Activated CD4-positive, alpha-beta T cell treated with anti-CD3 and anti-CD28 coated beads, Interleukin-2, amount 10 ng/mL, durations not matched to agents 7 days and 5 days (primary cell): ENCODE data around the gene HSD17B2. TPM values are rescaled to one million over a fixed set of nuclear protein-coding genes. Genes with fewer than 3 reads are reported as not detected.

Experiments used
- CTCF ChIA-PET: fragments of 350-600 bp; sonication (Branson Sonifier 250); formaldehyde crosslinking; loops from one replicate; lab custom pipeline; 2021; ENCODE audit warnings: antibody characterized with exemption; lab: Charles Lee
- POLR2A ChIA-PET: fragments of 350-600 bp; sonication (Branson Sonifier 250); formaldehyde crosslinking; loops from one replicate; lab custom pipeline; 2021; ENCODE audit warnings: antibody characterized with exemption; lab: Charles Lee
- DNase-seq: peaks from one replicate; pipeline ENCODE4 v3.0.0-alpha.2; 2020
- H3K27ac Mint-ChIP-seq: one replicate; pipeline ENCODE4 v1.8.0; 2021; ENCODE audit warnings: mild to moderate bottlenecking, moderate library complexity, mixed read lengths
- H3K27me3 Mint-ChIP-seq: one replicate; pipeline ENCODE4 v1.8.0; 2021; ENCODE audit warnings: mixed read lengths
- H3K36me3 Mint-ChIP-seq: one replicate; pipeline ENCODE4 v1.8.0; 2021; ENCODE audit warnings: low read depth, mixed read lengths
- H3K4me1 Mint-ChIP-seq: one replicate; pipeline ENCODE4 v1.8.0; 2021; ENCODE audit warnings: mixed read lengths
- H3K4me3 Mint-ChIP-seq: one replicate; pipeline ENCODE4 v1.8.0; 2021; ENCODE audit warnings: mild to moderate bottlenecking, moderate library complexity, mixed read lengths
- H3K9me3 Mint-ChIP-seq: one replicate; pipeline ENCODE4 v1.8.0; 2021; ENCODE audit warnings: mixed read lengths
- total RNA-seq, 2 experiments: library from RNA; stranded (reverse); gene quantifications; one replicate each; pipeline ENCODE4 v1.2.3, GENCODE V29; 2021

Gene HSD17B2
- total RNA-seq, 2 experiments from 2014 or later = not detected

DNA sequence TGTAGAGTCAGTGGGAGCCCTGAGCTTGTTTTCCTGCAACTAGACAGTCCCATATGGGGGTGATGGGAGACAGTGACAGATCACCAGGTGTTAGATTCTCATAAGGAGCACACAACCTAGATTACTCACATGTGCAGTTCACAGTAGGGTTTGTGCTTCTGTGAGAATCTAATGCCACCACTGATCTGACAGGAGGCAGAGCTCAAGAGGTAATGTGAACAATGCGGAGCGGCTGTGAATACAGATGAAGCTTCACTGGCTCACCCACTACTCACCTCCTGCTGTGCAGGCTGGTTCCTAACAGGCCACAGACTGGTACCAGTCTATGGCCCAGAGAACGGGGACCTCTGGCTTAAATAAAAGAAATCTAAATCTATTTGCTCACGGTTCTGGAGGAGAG is 10.2 kb upstream of the HSD17B2 start:
- H3K4me1 Mint-ChIP-seq = no peaks in the 10 kb centered on the region
- CTCF ChIA-PET = no interaction called here
- POLR2A ChIA-PET = no interaction called here
- DNase-seq = no peak
- no peak overlapping the region for H3K27ac Mint-ChIP-seq
- H3K9me3 Mint-ChIP-seq = no peaks in the 10 kb centered on the region
- peaks cover 17% of the 10 kb centered on the region for H3K27me3 Mint-ChIP-seq
- H3K36me3 Mint-ChIP-seq = no peaks in the 10 kb centered on the region
- no peak overlapping the region for H3K4me3 Mint-ChIP-seq

DNA sequence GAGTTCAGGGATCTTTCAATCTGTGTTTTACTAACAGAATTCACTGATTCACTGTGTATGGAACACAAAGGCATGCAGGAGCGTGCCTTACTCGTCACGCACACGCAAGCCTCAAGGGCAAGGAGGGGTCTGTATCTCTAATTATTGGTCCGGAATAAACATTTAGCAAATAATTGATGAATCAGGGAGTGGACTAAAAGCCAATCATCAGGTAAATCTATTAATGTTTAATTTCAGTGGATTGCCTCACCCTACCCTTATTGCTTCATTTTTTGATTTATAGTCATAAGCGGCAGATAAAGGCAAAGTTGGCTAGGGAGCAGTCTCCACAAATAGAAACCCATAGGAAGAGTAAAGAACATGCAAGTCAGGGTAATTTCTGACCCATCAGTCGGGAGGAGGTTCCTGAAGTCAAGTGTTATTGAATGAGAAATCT is 7.4 kb upstream of the HSD17B2 start:
- DNase-seq = no peak
- H3K9me3 Mint-ChIP-seq = no peaks in the 10 kb centered on the region
- peaks cover 15% of the 10 kb centered on the region for H3K27me3 Mint-ChIP-seq
- no peaks in the 10 kb centered on the region for H3K36me3 Mint-ChIP-seq
- H3K27ac Mint-ChIP-seq = no peak overlapping the region
- no peaks in the 10 kb centered on the region for H3K4me1 Mint-ChIP-seq
- H3K4me3 Mint-ChIP-seq = no peak overlapping the region
- ChIA-PET CTCF (no interaction called here), POLR2A (no interaction called here)

DNA sequence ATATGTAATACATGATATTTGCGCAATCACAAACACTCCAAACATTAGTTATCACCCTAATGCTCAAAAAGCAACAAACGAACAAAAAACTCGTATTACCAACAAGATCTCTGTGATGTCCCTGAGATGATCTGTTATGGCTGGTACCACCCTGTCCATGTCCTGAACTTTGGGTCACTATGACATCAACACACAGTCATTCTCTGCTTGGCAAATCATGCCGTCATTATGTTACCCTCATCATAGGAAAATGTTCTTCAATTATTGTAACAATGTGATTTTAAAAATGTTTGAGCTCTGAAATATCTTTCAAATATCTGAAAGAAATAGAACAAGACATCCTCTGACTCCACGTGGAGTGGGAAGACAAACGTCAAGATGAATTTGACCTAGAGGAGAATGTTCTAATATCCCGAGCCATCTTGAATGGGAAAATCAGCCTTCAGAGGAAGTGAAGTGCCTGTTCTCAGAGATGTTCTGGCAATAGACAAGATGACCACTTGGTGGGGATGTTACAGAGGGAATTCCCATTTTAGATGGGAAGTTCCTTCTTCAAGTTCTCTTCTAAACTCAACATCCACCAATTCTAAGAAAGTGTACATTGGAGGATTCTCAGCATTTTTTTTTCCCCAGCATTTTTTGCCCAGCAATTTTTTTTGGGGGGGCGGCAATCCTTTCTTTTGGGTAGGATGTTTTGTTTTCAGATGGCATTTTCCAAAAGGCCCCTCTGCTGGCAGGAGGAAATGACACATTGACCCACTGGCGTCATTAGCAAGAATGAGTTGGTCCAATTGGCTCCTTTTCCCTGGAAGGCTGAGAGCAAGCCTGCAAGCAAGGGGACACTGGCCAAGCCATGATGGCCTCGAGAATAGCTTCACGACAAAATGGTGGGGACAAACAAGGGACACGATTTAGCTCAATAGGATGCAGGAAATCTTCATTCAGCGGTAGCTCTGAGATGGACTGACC is 3.7 kb upstream of the HSD17B2 start:
- Mint-ChIP-seq H3K4me3 (no peak overlapping the region), H3K27me3 (peaks cover 9% of the 10 kb centered on the region), H3K9me3 (no peaks in the 10 kb centered on the region), H3K36me3 (no peaks in the 10 kb centered on the region), H3K27ac (no peak overlapping the region), H3K4me1 (no peaks in the 10 kb centered on the region)
- ChIA-PET POLR2A (no interaction called here), CTCF (no interaction called here)
- DNase-seq = no peak

DNA sequence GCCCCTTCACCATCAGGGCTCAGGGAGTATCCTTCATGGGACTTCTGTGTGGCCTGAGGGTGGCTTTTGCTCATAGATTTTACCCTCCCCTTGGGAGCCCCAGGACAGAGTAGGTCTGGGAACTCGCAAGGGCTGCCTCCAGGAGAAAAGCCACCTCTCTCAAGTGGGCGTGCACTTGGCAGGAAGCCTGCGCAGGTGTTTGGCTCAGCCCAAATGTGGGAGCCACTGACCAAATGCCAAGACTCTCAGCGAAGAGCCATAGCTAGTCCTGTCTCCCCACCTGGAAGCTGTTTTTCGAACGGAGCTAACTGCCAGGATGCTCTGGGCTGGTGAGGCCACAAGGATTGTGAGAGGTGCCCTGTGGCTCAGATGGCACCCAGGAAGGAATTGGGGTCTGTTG is 2.0 kb upstream of the HSD17B2 start:
- Mint-ChIP-seq H3K27ac (no peak overlapping the region), H3K9me3 (no peaks in the 10 kb centered on the region), H3K4me3 (no peak overlapping the region), H3K4me1 (no peaks in the 10 kb centered on the region), H3K27me3 (peaks cover 9% of the 10 kb centered on the region), H3K36me3 (no peaks in the 10 kb centered on the region)
- ChIA-PET POLR2A (no interaction called here), CTCF (no interaction called here)
- DNase-seq = no peak

- Mint-ChIP-seq H3K4me3 (no peak overlapping the region), H3K9me3 (no peaks in the 10 kb centered on the region), H3K27ac (no peak overlapping the region), H3K36me3 (no peaks in the 10 kb centered on the region), H3K4me1 (no peaks in the 10 kb centered on the region), H3K27me3 (peaks cover 12% of the 10 kb centered on the region)
- DNase-seq = no peak
- CTCF ChIA-PET = no interaction called here
- POLR2A ChIA-PET = no interaction called here
These were observed 1.3 kb upstream of the HSD17B2 start for GRCh38 chr16:82033683-82034300.

DNA sequence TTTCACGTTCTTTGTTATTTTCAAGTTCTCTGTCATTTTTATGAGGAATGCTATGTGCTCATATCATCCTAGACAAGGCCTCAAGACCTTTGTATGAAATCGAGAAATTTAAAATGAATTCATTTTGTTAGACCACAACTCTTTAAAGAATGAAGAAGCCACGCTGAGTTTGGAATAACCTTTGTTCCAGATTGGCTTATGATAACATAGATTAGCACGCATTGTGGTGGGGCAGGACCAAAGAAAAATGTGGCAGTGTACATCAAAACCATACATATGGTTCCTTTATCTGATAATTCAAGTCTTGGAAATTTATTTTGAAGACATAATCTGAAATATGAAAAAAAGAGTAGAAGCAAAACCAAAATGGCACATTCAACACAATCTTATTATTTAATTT is 2.2 kb downstream of the HSD17B2 start:
- no peaks in the 10 kb centered on the region for H3K4me1 Mint-ChIP-seq
- POLR2A ChIA-PET = no interaction called here
- CTCF ChIA-PET = no interaction called here
- H3K36me3 Mint-ChIP-seq = no peaks in the 10 kb centered on the region
- H3K9me3 Mint-ChIP-seq = no peaks in the 10 kb centered on the region
- H3K4me3 Mint-ChIP-seq = no peak overlapping the region
- no peak for DNase-seq
- H3K27ac Mint-ChIP-seq = no peak overlapping the region
- H3K27me3 Mint-ChIP-seq = peaks cover 17% of the 10 kb centered on the region

GRCh38 chr16:82037666-82038065 is 2.6 kb downstream of the HSD17B2 start:
- H3K9me3 Mint-ChIP-seq = no peaks in the 10 kb centered on the region
- no peak overlapping the region for H3K27ac Mint-ChIP-seq
- H3K4me1 Mint-ChIP-seq = no peaks in the 10 kb centered on the region
- DNase-seq = no peak
- ChIA-PET POLR2A (no interaction called here), CTCF (no interaction called here)
- peaks cover 17% of the 10 kb centered on the region for H3K27me3 Mint-ChIP-seq
- H3K36me3 Mint-ChIP-seq = no peaks in the 10 kb centered on the region
- no peak overlapping the region for H3K4me3 Mint-ChIP-seq

DNA sequence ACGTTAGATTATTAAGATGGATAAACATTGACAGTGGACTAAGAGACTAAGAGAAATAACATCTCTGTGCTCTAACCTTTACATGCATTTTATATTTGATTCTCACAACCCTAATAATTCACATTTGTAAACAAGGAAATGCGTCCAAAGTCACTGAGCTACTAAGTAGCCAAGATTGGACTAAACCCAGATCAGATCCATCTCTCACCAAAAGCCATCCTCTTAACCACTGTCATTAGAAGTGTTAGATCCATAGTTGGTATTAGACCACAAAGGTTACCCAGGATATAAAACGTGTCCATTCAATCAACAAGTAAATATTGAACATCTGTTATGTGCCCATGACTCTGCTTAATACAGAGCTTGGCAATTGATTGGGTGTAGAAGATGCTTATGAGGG is 5.2 kb downstream of the HSD17B2 start:
- POLR2A ChIA-PET = no interaction called here
- H3K9me3 Mint-ChIP-seq = no peaks in the 10 kb centered on the region
- no peaks in the 10 kb centered on the region for H3K4me1 Mint-ChIP-seq
- no peak for DNase-seq
- no peak overlapping the region for H3K4me3 Mint-ChIP-seq
- no peaks in the 10 kb centered on the region for H3K36me3 Mint-ChIP-seq
- CTCF ChIA-PET = no interaction called here
- H3K27me3 Mint-ChIP-seq = peaks cover 8% of the 10 kb centered on the region
- no peak overlapping the region for H3K27ac Mint-ChIP-seq

DNA sequence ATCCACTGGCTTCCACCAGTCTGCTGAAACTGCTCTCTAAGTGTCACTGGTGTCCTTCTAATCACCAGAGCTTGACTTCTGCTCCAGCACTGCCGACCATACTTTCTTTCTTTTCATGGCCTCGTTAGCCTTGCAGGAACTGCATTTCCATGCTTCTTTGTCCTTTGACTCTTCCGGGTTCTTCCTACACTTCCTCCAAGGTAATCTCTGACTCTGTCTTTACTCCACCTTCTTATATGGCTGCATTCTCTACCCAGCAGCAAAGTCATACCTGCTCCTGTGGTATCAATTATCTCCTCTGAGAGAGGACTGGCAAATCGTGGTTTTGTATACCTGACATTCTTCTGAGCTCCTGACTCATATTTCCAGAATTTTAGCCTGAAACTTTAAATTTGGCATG is 6.5 kb downstream of the HSD17B2 start:
- H3K27me3 Mint-ChIP-seq = peaks cover 8% of the 10 kb centered on the region
- CTCF ChIA-PET = no interaction called here

GRCh38 chr16:82042144-82042543 is 7.1 kb downstream of the HSD17B2 start:
- ChIA-PET POLR2A (no interaction called here), CTCF (no interaction called here)
- no peaks in the 10 kb centered on the region for H3K36me3 Mint-ChIP-seq
- H3K4me3 Mint-ChIP-seq = no peak overlapping the region
- no peaks in the 10 kb centered on the region for H3K4me1 Mint-ChIP-seq
- no peak for DNase-seq
- peaks cover 8% of the 10 kb centered on the region for H3K27me3 Mint-ChIP-seq
- H3K9me3 Mint-ChIP-seq = no peaks in the 10 kb centered on the region
- H3K27ac Mint-ChIP-seq = no peak overlapping the region

More for the DNA sequence above, 6.5 kb downstream of the HSD17B2 start:
- Mint-ChIP-seq H3K36me3 (no peaks in the 10 kb centered on the region), H3K4me1 (no peaks in the 10 kb centered on the region), H3K27ac (no peak overlapping the region), H3K9me3 (no peaks in the 10 kb centered on the region), H3K4me3 (no peak overlapping the region)
- DNase-seq = no peak
- POLR2A ChIA-PET = no interaction called here

DNA sequence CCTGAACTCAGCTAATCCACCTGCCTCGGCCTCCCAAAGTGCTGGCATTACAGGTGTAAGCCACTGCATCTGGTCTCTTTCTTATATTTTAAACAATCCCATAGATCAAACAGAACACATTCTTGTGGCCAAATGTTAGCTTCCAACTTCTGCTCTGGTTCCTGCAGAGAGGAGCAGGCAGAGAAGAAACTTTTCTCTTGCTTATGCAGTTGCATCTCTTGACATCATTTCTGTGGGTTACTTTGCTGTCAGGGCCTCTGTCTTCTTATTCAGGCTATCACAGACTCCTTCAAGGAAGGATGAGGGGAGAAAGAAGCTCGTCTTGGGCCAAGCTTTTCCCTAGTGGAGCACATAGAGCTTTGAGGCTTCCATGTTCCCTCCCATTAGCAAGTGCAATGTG is 7.8 kb downstream of the HSD17B2 start:
- Mint-ChIP-seq H3K4me3 (no peak overlapping the region), H3K27ac (no peak overlapping the region), H3K4me1 (no peaks in the 10 kb centered on the region), H3K9me3 (no peaks in the 10 kb centered on the region), H3K36me3 (no peaks in the 10 kb centered on the region), H3K27me3 (peaks cover 12% of the 10 kb centered on the region)
- CTCF ChIA-PET = no interaction called here
- POLR2A ChIA-PET = no interaction called here
- DNase-seq = no peak

- Mint-ChIP-seq H3K4me1 (no peaks in the 10 kb centered on the region), H3K36me3 (no peaks in the 10 kb centered on the region), H3K9me3 (no peaks in the 10 kb centered on the region), H3K27me3 (peaks cover 12% of the 10 kb centered on the region), H3K4me3 (no peak overlapping the region), H3K27ac (no peak overlapping the region)
- DNase-seq = no peak
- ChIA-PET POLR2A (no interaction called here), CTCF (no interaction called here)
These were observed 8.9 kb downstream of the HSD17B2 start for GRCh38 chr16:82043680-82044584.

DNA sequence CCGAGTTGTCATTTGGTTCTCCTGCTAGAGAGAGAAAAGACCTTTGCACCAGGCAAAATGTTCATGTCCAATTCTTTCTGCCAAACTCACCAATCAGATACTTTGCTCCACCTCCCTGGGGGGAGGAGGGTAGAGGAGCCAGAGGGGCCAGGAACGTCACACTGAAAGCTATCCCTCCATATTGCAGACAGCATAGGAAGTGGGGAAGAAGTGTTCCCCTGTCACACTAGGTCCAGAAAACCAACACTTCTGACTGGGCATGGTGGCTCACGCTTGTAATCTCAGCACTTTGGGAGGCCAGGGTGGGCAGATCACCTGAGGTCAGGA is 9.5 kb downstream of the HSD17B2 start:
- Mint-ChIP-seq H3K9me3 (no peaks in the 10 kb centered on the region), H3K27ac (no peak overlapping the region), H3K36me3 (no peaks in the 10 kb centered on the region), H3K4me1 (no peaks in the 10 kb centered on the region), H3K4me3 (no peak overlapping the region), H3K27me3 (peaks cover 12% of the 10 kb centered on the region)
- DNase-seq = no peak
- POLR2A ChIA-PET = no interaction called here
- CTCF ChIA-PET = no interaction called here
